ENCODE measurements around the gene PIP4K2B. TPM values are rescaled to one million over a fixed set of nuclear protein-coding genes. Genes with fewer than 3 reads are reported as not detected.

Gene PIP4K2B
- total and polyA plus RNA-seq, 2 donors (not counting 1 experiment from before 2014, with no cell fraction given), result 24.0 to 42.9 TPM

- DNase-seq, result peak; percentile 74
- H3K27me3 Mint-ChIP-seq, result peaks cover 33% of the 10 kb centered on the region
- H3K4me1 ChIP-seq (ENCODE audit: control insufficient read depth in 2 of 2, insufficient read depth in 2 of 2, low read length in 2 of 2), result peaks cover 58 to 65% of the 10 kb centered on the region in 2 donors
- H4K20me1 ChIP-seq (ENCODE audit: control insufficient read depth, insufficient read depth, low read length, poor library complexity, severe bottlenecking), result peaks cover 13% of the 10 kb centered on the region
- peak overlapping the region; percentile 82 for H3K27ac Mint-ChIP-seq
- CTCF ChIA-PET, result interaction anchor here (0.8 to 1.1 kb wide), 3 partner anchors 10 to 70 kb away, joined by 3 to 4 read pairs (median 4); no protein-coding TSS in a partner anchor
- H3K4me3 Mint-ChIP-seq, result peak overlapping the region; percentile 92
- no peak overlapping the region for H3K27ac ChIP-seq (ENCODE audit: low read length in 2 of 2)
- H3K79me2 ChIP-seq (ENCODE audit: control insufficient read depth, insufficient read depth, low read length), result peaks cover 4% of the 10 kb centered on the region
- ATAC-seq (ENCODE audit: low read depth), result peak; percentile 63
- POLR2A ChIA-PET, result interaction anchor here (0.6 to 1.6 kb wide), 2 partner anchors 16 to 47 kb away, joined by 5 to 7 read pairs; partner anchors contain the start of gene CISD3
- TF ChIP-seq EZH2 (IDR thresholded peaks at IDR 0.05; ENCODE audit: borderline replicate concordance, insufficient read depth, low read depth, low read length, poor library complexity, severe bottlenecking), result no peak
- TF ChIP-seq, protein P1, sequence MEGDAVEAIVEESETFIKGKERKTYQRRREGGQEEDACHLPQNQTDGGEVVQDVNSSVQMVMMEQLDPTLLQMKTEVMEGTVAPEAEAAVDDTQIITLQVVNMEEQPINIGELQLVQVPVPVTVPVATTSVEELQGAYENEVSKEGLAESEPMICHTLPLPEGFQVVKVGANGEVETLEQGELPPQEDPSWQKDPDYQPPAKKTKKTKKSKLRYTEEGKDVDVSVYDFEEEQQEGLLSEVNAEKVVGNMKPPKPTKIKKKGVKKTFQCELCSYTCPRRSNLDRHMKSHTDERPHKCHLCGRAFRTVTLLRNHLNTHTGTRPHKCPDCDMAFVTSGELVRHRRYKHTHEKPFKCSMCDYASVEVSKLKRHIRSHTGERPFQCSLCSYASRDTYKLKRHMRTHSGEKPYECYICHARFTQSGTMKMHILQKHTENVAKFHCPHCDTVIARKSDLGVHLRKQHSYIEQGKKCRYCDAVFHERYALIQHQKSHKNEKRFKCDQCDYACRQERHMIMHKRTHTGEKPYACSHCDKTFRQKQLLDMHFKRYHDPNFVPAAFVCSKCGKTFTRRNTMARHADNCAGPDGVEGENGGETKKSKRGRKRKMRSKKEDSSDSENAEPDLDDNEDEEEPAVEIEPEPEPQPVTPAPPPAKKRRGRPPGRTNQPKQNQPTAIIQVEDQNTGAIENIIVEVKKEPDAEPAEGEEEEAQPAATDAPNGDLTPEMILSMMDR (IDR thresholded peaks at IDR 0.05), result no peak
- no peaks in the 10 kb centered on the region for H3K36me3 ChIP-seq (replicated peaks in 1 of 2; ENCODE audit: control extremely low read depth in 1 of 2, control insufficient read depth in 1 of 2, extremely low read depth in 1 of 2, insufficient read depth in 2 of 2, low read length in 1 of 2)
- peak overlapping the region; percentile 66 for H3K9ac ChIP-seq (ENCODE audit: low read length)
- H3K9me3 Mint-ChIP-seq (ENCODE audit: insufficient read depth), result no peaks in the 10 kb centered on the region
- peak overlapping the region; percentile 79 for H3K4me2 ChIP-seq (replicated peaks; ENCODE audit: low read depth, low read length, poor library complexity, severe bottlenecking)
- 0% methylated on average over 2 of the region's 21 CpGs for WGBS (ENCODE audit: insufficient coverage)
- peaks cover 0 to 50% (median 25%) of the 10 kb centered on the region in 4 experiments for H3K27me3 ChIP-seq (replicated peaks in 1 of 4; ENCODE audit: control extremely low read depth in 1 of 4, control insufficient read depth in 3 of 4, insufficient read depth in 4 of 4, low read length in 3 of 4)
- intact Hi-C loops (cut with micrococcal nuclease), result loop anchor here (1.0 kb wide), 1 partner anchor 73 kb away; the partner anchor contains the start of gene EPOP
- H3K9me3 ChIP-seq (ENCODE audit: control extremely low read depth in 1 of 3, control insufficient read depth in 2 of 3, insufficient read depth in 1 of 3, low read length in 2 of 3), result peaks cover 0 to 9% (median 0%) of the 10 kb centered on the region in 3 donors
- H3K4me3 ChIP-seq (ENCODE audit: control extremely low read depth in 1 of 5, extremely low read depth in 1 of 5, insufficient read depth in 1 of 5, low read depth in 2 of 5, low read length in 4 of 5), result peak overlapping the region in 4 of 5 experiments; percentile 41 to 65 (median 54)
- peak overlapping the region; percentile 53 for H2AFZ ChIP-seq (ENCODE audit: insufficient read depth, low read depth, low read length, poor library complexity, severe bottlenecking)
- peaks cover 43% of the 10 kb centered on the region for H3K4me1 Mint-ChIP-seq
These were observed 52.4 kb downstream of the PIP4K2B start for GRCh38 chr17:38746849-38747462.

Data from B cell (primary cell).